Measurements from ENCODE around the gene RFT1.

The RFT1 gene

DNA sequence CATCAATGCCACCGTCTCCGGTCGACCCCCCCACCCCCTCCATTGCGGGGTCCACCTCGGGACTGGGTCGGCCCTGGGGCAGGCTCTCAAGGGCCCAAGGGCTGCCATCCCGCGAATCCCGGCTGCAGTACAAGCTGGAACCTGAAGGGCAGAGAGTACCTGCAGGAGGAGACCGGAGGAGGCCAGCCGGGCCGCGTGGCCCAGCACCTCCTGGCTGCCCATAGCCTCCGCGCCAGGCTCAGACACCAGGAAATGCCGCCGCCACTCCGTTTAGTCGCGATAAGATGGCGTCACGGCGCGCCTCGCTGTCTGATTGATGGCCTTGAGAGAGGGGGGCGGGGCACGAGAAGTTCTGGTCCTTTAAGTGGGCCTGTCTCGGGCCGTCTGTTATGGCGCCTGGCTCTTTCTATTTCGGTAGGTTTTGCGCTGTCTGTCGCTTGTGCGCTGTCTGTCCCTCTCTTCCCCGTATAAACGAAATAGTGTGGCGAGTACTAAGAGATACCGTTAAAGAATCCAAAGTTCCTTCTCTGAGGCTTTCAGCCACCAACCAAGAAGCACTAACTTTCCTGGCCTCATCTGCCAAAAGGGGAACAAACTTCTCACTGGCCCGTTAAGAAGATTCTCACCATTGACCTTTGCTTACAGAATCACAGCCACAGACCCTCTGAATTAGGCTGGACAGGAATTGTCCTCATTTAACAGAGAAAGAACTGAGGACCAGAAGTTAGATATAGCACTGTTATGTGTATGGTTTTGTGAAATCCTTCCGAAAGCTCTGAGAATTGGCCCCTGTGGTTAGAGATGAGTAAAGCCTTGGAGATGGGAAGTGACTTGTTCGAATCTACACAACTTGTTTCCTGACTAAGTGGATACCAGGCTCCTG is at the start of gene RFT1:
Gene RFT1, minus strand, starts transcription at position 257 of the 883 bp plus-strand sequence. Its CDS starts 35 bp downstream, at position 222.
- DNase-seq = peak; percentile 98

- DNase-seq = no peak
These were observed 49.3 kb upstream of the RFT1 start for GRCh38 chr3:53179580-53179979.

- DNase-seq = no peak
These were observed 48.0 kb upstream of the RFT1 start for GRCh38 chr3:53178246-53178645.

- no peak for DNase-seq
These were observed 45.6 kb upstream of the RFT1 start for GRCh38 chr3:53175613-53176540.

- DNase-seq = no peak
These were observed 44.4 kb upstream of the RFT1 start for GRCh38 chr3:53174346-53175250.

- DNase-seq = no peak
These were observed 42.9 kb upstream of the RFT1 start for GRCh38 chr3:53173107-53173506.

DNA sequence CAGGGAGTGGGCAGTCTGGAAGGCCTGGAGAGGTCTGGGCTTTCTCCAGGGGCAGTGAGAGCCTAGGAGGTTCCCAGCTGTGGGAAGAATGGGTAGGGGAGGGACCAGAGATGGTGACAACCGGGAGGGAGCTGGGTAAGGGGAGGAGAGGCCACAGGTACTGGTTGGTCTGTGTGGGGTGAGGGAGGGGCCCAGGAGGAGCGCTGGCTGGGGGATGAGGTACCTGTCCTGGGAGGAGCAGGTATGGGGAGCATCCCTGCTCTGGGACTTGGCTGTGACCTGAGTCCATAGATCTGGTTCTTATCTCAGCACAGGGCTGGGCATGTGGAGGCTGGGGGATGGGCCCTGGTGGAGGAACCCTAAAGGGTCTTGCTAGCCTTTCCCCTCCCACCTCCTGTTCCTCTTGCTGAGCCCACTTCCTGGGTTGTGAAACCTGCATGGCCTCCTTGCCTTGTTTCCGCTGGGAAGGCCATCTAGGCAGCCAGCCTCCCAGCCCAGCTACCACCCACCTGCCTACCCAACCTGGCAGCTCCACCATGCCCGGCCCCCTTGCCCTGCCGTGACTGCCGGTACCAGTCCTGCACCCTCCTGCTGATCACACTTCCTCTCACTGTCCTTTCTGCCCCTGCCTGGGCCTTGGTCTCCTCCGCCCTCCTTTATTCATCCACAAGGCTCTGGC is 41.7 kb upstream of the RFT1 start:
- no peak for DNase-seq

- DNase-seq = no peak
These were observed 40.8 kb upstream of the RFT1 start for GRCh38 chr3:53171064-53171418.

GRCh38 chr3:53170325-53171063 is 40.3 kb upstream of the RFT1 start:
- DNase-seq = peak; percentile 89

GRCh38 chr3:53169832-53170324 is 39.6 kb upstream of the RFT1 start:
- no peak for DNase-seq

- peak; percentile 54 for DNase-seq
These were observed 39.0 kb upstream of the RFT1 start for GRCh38 chr3:53169045-53169831.

GRCh38 chr3:53168175-53168923 is 38.1 kb upstream of the RFT1 start:
- DNase-seq = peak; percentile 69

DNA sequence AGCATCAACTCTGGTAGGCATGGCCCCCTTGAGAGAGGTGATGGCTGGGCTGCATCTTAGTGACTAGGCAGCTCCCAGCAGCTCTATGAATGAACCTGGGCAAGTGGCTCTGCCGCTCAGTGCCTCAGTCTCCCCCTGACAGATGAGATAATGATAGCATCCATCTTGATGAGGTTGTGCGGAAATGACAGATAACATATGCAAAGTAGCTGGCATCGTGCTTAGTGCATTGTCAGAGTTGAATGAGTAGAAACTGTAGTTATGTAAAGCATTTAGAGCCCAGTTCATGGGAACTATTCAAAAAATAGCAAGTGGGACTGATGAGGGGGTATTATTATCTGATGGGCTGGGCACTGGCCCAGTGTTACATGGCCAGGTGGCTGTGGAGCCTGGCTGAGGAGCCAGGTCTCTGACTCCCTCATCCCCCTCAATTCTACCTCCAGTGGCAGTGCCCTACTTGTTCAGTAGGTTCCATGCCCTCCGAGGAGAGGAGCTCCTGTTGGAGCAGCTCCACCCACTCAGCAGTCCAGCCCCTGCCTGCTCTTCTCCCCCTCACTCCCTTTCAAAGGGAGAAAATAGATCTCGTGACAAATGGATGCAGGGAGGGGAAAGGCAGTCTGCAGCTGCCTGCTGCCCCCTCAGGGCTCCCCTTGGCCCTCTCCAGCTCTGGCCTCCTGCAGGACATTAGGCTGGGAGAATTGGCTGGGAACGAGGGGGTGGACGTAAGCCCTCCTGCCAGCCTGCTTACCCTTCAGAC is 37.4 kb upstream of the RFT1 start:
- DNase-seq = no peak

- DNase-seq = peak; percentile 84
These were observed 36.6 kb upstream of the RFT1 start for GRCh38 chr3:53166781-53167291.

DNA sequence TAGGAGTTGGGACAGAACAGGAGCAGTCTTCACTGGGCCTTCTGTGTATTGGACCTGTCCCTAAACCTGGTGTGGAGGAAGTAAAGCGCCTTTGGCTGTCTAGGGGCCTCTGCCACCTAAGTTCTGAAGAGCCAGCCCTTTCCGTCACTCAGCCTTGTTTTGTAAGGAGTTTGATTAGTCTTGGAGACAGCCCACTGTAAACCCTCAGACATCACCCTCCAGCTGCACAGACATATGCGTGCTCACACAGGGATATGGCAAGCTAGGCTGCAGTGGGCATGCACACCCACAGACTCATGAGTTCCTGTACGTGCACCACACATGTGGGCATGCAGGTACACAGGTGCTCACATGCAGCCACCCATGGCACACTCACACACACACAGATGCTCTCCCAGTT is 36.0 kb upstream of the RFT1 start:
- no peak for DNase-seq

DNA sequence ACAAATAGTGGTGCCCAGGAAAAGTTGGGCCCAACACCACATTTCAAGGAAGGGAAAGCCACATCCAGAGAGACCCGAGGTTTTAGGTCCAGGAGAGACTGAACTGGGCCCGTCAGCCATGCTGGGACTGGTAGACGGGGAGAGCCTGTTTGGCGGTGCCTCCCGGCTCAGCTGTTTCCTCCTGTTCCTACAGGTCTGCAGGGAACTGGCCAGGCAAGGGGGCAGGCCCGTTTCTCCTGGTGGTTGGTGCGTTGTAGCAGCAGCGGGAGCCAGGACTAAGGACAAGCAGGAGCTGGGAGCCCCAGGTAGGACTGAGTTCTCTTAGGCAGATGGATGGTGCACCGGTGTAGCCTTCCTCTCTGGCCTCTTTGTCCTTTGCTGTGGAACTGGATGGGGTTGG is 34.7 kb upstream of the RFT1 start:
- no peak for DNase-seq

GRCh38 chr3:53163444-53164387 is 33.5 kb upstream of the RFT1 start:
- no peak for DNase-seq

Data from suppressor macrophage treated with lipopolysaccharide for 4 hours (primary cell).